MM.1S (cell line): Measurements from ENCODE around the gene SGSH.

Source experiments
- EZH2 ChIP-seq: fragments of 300-600 bp; sonication (generic); optimal IDR thresholded peaks from 2 replicates; pipeline ENCODE3; 2017; ENCODE audit warnings: low read depth, mild to moderate bottlenecking, antibody characterized with exemption, low read length, mixed read lengths
- TF ChIP-seq, protein P1 (sequence below): fragments of 300-600 bp; sonication (generic); IDR thresholded peaks from 2 replicates; pipeline ENCODE4 v1.5.1; 2016; ENCODE audit warnings: antibody characterized with exemption, low read length, mixed read lengths

DNA sequence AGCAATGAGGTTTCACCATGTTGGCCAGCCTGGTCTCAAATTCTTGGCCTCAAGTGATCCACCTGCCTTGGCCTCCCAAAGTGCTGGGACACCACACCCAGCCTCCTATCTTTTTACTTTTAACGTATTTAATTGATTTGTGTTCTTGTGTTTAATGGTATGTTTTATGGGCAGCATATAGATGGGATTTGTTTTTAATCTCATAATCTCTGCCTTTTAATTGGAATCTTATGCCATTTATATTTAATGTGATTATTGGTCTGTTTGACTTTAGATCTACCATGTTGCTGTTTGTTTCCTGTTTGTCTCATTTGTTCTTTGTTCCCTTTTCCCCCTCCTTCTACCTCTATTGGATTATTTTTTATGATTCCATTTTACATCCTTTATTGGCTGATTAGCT lies 12.3 kb upstream of the SGSH start:
- TF ChIP-seq, protein P1, sequence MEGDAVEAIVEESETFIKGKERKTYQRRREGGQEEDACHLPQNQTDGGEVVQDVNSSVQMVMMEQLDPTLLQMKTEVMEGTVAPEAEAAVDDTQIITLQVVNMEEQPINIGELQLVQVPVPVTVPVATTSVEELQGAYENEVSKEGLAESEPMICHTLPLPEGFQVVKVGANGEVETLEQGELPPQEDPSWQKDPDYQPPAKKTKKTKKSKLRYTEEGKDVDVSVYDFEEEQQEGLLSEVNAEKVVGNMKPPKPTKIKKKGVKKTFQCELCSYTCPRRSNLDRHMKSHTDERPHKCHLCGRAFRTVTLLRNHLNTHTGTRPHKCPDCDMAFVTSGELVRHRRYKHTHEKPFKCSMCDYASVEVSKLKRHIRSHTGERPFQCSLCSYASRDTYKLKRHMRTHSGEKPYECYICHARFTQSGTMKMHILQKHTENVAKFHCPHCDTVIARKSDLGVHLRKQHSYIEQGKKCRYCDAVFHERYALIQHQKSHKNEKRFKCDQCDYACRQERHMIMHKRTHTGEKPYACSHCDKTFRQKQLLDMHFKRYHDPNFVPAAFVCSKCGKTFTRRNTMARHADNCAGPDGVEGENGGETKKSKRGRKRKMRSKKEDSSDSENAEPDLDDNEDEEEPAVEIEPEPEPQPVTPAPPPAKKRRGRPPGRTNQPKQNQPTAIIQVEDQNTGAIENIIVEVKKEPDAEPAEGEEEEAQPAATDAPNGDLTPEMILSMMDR = no peak
- TF ChIP-seq EZH2 = no peak
